Fibroblast of lung (primary cell): ENCODE measurements around the gene TLE1. TPM values are rescaled to one million over a fixed set of nuclear protein-coding genes. Genes with fewer than 3 reads are reported as not detected.
"Not testable (repeated sequence)": the region's sequence is repeated elsewhere in the genome, so short reads cannot be mapped to it uniquely, and the experiment has no call there.

ENCODE experiments used
- DNase-seq, 2 donors: peaks; one replicate each; pipeline versions ENCODE4 v3.0.0 to v3.0.0-alpha.2; 2010; ENCODE audit warnings: low read depth in 2 of 2
- H2AFZ ChIP-seq: 2 replicates; pipeline ENCODE4 v1.5.1; 2012; ENCODE audit warnings: low read length, control low read depth, inconsistent platforms
- H3K27ac ChIP-seq: 2 replicates; pipeline ENCODE4 v1.5.1; 2011; ENCODE audit warnings: low read length, control low read depth; ENCODE audit not compliant: insufficient read depth
- H3K27me3 ChIP-seq: 2 replicates; pipeline ENCODE4 v1.5.1; 2011; ENCODE audit warnings: mild to moderate bottlenecking, low read length; ENCODE audit not compliant: control insufficient read depth, insufficient read depth
- H3K36me3 ChIP-seq: 2 replicates; pipeline ENCODE4 v1.5.1; 2011; ENCODE audit warnings: low read length; ENCODE audit not compliant: control insufficient read depth, insufficient read depth
- H3K4me1 ChIP-seq: 2 replicates; pipeline ENCODE4 v1.5.1; 2011; ENCODE audit warnings: low read length; ENCODE audit not compliant: control insufficient read depth, insufficient read depth; ENCODE audit errors: extremely low read depth
- H3K4me2 ChIP-seq: 2 replicates; pipeline ENCODE4 v1.5.1; 2011; ENCODE audit warnings: low read length, control low read depth; ENCODE audit not compliant: insufficient read depth; ENCODE audit errors: extremely low read depth
- H3K4me3 ChIP-seq, 4 experiments: fragments of 200-600 bp in 1 of 4; sonication (generic) in 1 of 4; replicated peaks in 1 of 4; 2 replicates each; pipeline ENCODE4 v1.5.1; 2011 to 2016; ENCODE audit warnings: low read length in 4 of 4, low read depth in 3 of 4, mild to moderate bottlenecking in 3 of 4, control low read depth in 2 of 4, inconsistent platforms in 1 of 4, mixed read lengths in 1 of 4; ENCODE audit not compliant: insufficient read depth in 1 of 4; ENCODE audit errors: control extremely low read depth in 1 of 4
- H3K79me2 ChIP-seq: 2 replicates; pipeline ENCODE4 v1.5.1; 2012; ENCODE audit warnings: mild to moderate bottlenecking, low read length, inconsistent platforms; ENCODE audit not compliant: control insufficient read depth, insufficient read depth
- H3K9ac ChIP-seq: 2 replicates; pipeline ENCODE4 v1.5.1; 2011; ENCODE audit warnings: mild to moderate bottlenecking, low read length, control low read depth; ENCODE audit not compliant: insufficient read depth
- H3K9me3 ChIP-seq: 2 replicates; pipeline ENCODE4 v1.5.1; 2012; ENCODE audit warnings: low read depth, low read length; ENCODE audit not compliant: control insufficient read depth, insufficient read depth
- H4K20me1 ChIP-seq: 2 replicates; pipeline ENCODE4 v1.5.1; 2011; ENCODE audit warnings: low read length; ENCODE audit not compliant: control insufficient read depth, insufficient read depth; ENCODE audit errors: extremely low read depth
- CTCF ChIP-seq, 2 donors: IDR thresholded peaks in 1 of 2; conservative IDR thresholded peaks in 1 of 2; 1 replicate in 1 of 2; 2 replicates in 1 of 2; pipeline ENCODE4 v1.5.1; 2011 to 2012; ENCODE audit warnings: low read length in 2 of 2, control low read depth in 1 of 2, inconsistent platforms in 1 of 2, low read depth in 1 of 2, mild to moderate bottlenecking in 1 of 2
- EZH2 ChIP-seq: IDR thresholded peaks from 2 replicates; pipeline ENCODE4 v1.5.1; 2012; ENCODE audit warnings: low read length, control low read depth, mild to moderate bottlenecking; ENCODE audit errors: missing control alignments
- polyA minus RNA-seq: library from RNA; depleted of rRNA, polyadenylated mRNA; stranded (reverse); fragments of >200 nt; gene quantifications from 2 replicates; pipeline ENCODE4 v1.2.3, GENCODE V29; 2011; ENCODE audit warnings: low replicate concordance
- polyA plus RNA-seq, 2 donors: library from polyadenylated mRNA; depleted of rRNA in 1 of 2; stranded (reverse) in 1 of 2; unstranded in 1 of 2; fragments of >200 nt; gene quantifications; 2 replicates each; pipeline ENCODE4 v1.2.1, GENCODE V29; 2011 to 2012; ENCODE audit warnings: missing spikeins in 1 of 2
- total RNA-seq: library from RNA; depleted of rRNA; stranded (reverse); fragments of >200 nt; gene quantifications from 2 replicates; pipeline ENCODE4 v1.2.1, GENCODE V29; 2014

TLE1 gene
- total RNA-seq (25.9 and 29.7 TPM in 2 replicates), polyA plus RNA-seq (29.3 and 35.6 TPM in 2 replicates), polyA minus RNA-seq (27.7 and 29.8 TPM in 2 replicates)
- 21.6 and 26.3 TPM in 2 replicates for polyA plus RNA-seq (2012)

GRCh38 chr9:81689343-81690175 lies at the start of gene TLE1:
Gene TLE1 (minus strand): TSS chr9:81689547. CDS start chr9:81688240, 1,307 bp downstream.
- Histone ChIP-seq H3K4me1 (peaks cover 17% of the 10 kb centered on the region), H3K27ac (peak within 1 kb of the TSS; percentile 81), H4K20me1 (peaks cover 3% of the 10 kb centered on the region), H2AFZ (peak within 1 kb of the TSS; percentile 57), H3K27me3 (no peaks in the 10 kb centered on the region), H3K4me2 (peak within 1 kb of the TSS; percentile 87), H3K36me3 (no peaks in the 10 kb centered on the region), H3K79me2 (peaks cover 37% of the 10 kb centered on the region), H3K9me3 (no peaks in the 10 kb centered on the region), H3K9ac (peak within 1 kb of the TSS; percentile 82), H3K4me3 (peak within 1 kb of the TSS; percentile 73 to 88 (median 80))
- peak; percentile 99 to 100 for DNase-seq
- TF ChIP-seq EZH2 (no peak), CTCF (conservative IDR thresholded peaks at IDR 0.05 in 1 of 2, IDR thresholded peaks at IDR 0.05 in 1 of 2; ENCODE audit: low read depth in 1 of 2, low read length in 2 of 2) (peak; percentile 4 to 5)

- H4K20me1 ChIP-seq: no peaks in the 10 kb centered on the region
- no peaks in the 10 kb centered on the region for H3K36me3 ChIP-seq
- H3K4me3 ChIP-seq: no peak overlapping the region
- no peak overlapping the region for H3K9ac ChIP-seq
- H3K4me1 ChIP-seq: peaks cover 7% of the 10 kb centered on the region
- H3K79me2 ChIP-seq: no peaks in the 10 kb centered on the region
- DNase-seq: peak; percentile 79 to 92
- H3K27me3 ChIP-seq: no peaks in the 10 kb centered on the region
- H3K27ac ChIP-seq: peak overlapping the region; percentile 31
- TF ChIP-seq CTCF (conservative IDR thresholded peaks at IDR 0.05 in 1 of 2, IDR thresholded peaks at IDR 0.05 in 1 of 2; ENCODE audit: low read depth in 1 of 2, low read length in 2 of 2) (no peak), EZH2 (no peak)
- no peaks in the 10 kb centered on the region for H3K9me3 ChIP-seq
- peak overlapping the region; percentile 12 for H2AFZ ChIP-seq
- no peak overlapping the region for H3K4me2 ChIP-seq
Observed at GRCh38 chr9:81737871-81738507, 48.6 kb upstream of the TLE1 start.

- DNase-seq, H3K9ac ChIP-seq, H3K4me1 ChIP-seq, H3K27me3 ChIP-seq, H4K20me1 ChIP-seq, H3K9me3 ChIP-seq, H3K36me3 ChIP-seq, H2AFZ ChIP-seq, H3K4me2 ChIP-seq, H3K4me3 ChIP-seq, H3K79me2 ChIP-seq, H3K27ac ChIP-seq: not testable (repeated sequence)
Observed at GRCh38 chr9:81730498-81730897, 41.2 kb upstream of the TLE1 start.
